ENCODE measurements around the gene RBM19.

GRCh38 chr12:113800201-113800600 is 165.9 kb downstream of the RBM19 start:
- TF ChIP-seq, protein P1, sequence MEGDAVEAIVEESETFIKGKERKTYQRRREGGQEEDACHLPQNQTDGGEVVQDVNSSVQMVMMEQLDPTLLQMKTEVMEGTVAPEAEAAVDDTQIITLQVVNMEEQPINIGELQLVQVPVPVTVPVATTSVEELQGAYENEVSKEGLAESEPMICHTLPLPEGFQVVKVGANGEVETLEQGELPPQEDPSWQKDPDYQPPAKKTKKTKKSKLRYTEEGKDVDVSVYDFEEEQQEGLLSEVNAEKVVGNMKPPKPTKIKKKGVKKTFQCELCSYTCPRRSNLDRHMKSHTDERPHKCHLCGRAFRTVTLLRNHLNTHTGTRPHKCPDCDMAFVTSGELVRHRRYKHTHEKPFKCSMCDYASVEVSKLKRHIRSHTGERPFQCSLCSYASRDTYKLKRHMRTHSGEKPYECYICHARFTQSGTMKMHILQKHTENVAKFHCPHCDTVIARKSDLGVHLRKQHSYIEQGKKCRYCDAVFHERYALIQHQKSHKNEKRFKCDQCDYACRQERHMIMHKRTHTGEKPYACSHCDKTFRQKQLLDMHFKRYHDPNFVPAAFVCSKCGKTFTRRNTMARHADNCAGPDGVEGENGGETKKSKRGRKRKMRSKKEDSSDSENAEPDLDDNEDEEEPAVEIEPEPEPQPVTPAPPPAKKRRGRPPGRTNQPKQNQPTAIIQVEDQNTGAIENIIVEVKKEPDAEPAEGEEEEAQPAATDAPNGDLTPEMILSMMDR (conservative IDR thresholded peaks at IDR 0.05; ENCODE audit: low read depth, low read length), result no peak
- no peak for TF ChIP-seq CEBPB (IDR thresholded peaks at IDR 0.05; ENCODE audit: low read depth, low read length)
- TF ChIP-seq USF2 (IDR thresholded peaks at IDR 0.05; ENCODE audit: low read depth, low read length), result no peak
- TF ChIP-seq RFX5 (IDR thresholded peaks at IDR 0.05; ENCODE audit: low read depth, low read length), result no peak
- no peak for TF ChIP-seq MAFK (IDR thresholded peaks at IDR 0.05; ENCODE audit: low read depth, low read length)
- no peak for TF ChIP-seq POLR2A (IDR thresholded peaks at IDR 0.05; ENCODE audit: low read depth, low read length)
- TF ChIP-seq RAD21 (IDR thresholded peaks at IDR 0.05; ENCODE audit: low read length), result no peak
- no peak for TF ChIP-seq MXI1 (IDR thresholded peaks at IDR 0.05; ENCODE audit: borderline replicate concordance, low read depth, low read length)
